ENCODE results near the gene ELF1. TPM values are rescaled to one million over a fixed set of nuclear protein-coding genes. Genes with fewer than 3 reads are reported as not detected.

The ELF1 gene
- total RNA-seq, 5 donors from 2014 or later (not counting 1 experiment from before 2014, with no cell fraction given): 133 to 221 (median 146) TPM

DNA sequence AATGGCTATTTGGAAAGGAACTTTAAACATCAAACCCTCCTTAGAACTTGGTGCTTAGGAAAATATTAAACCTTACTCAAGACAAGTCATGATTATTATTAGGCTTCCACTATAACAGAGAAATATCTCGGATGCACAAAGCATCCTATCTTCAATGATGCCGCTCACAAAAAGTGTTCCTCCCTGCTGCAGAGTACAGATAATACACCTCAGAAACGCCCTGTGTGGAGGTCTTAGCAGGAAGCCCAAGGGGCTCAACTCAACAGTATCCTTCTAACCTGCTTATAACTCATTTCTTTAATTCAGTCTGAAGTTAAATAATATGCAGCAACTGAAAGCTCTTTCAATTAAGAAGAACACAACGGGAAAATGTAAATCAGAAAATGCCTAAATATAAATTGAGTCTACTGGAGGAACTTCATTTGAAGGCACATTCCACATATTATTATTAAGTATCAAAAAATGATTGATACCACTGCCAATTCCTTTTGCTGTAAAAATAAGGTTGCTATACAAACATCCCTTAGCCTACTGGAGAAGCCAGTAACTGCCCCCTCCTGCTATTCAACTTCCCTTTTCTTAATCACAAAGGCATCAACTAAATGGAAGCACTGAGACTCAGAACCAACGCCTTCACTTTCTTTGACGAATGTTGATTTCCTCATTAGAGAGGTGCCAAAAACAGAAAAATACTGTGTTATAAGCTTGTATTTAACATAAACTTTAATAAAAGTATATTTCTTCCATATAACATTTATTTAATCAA, 12.0 kb downstream of the ELF1 start:
- Mint-ChIP-seq H3K4me1 (peaks cover 74 to 78% (median 77%) of the 10 kb centered on the region in 3 donors), H3K4me3 (peak overlapping the region; percentile 57 to 67 (median 62)), H3K27me3 (no peaks in the 10 kb centered on the region), H3K27ac (peak overlapping the region; percentile 89 to 90), H3K36me3 (peaks cover 14% of the 10 kb centered on the region), H3K9me3 (no peaks in the 10 kb centered on the region)
- DNase-seq (peak in 1 of 35 experiments; percentile 32), ATAC-seq (replicated peaks in 1 of 4) (no peak)
- ChIA-PET CTCF (interaction anchor here (1.4 to 1.5 kb wide), 2 partner anchors 13 to 48 kb away, joined by 3 to 9 read pairs; partner anchors contain the start of gene ELF1 (in 1 of the 2)), POLR2A (interaction anchor here in 1 of 2 donors (2.1 kb wide), 1 partner anchor 21 kb away, joined by 5 read pairs; no protein-coding TSS in a partner anchor)
- peaks cover 30 to 76% of the 10 kb centered on the region in 2 experiments for H3K4me1 ChIP-seq (ENCODE audit: control insufficient read depth in 1 of 2, extremely low read depth in 1 of 2, insufficient read depth in 2 of 2, low read length in 2 of 2)
- H3K27ac ChIP-seq (ENCODE audit: low read length): peak overlapping the region; percentile 67
- H3K27me3 ChIP-seq (replicated peaks in 1 of 2; ENCODE audit: control insufficient read depth in 2 of 2, extremely low read depth in 1 of 2, insufficient read depth in 2 of 2, low read length in 1 of 2): no peaks in the 10 kb centered on the region
- peaks cover 0 to 5% of the 10 kb centered on the region in 2 donors for H3K36me3 ChIP-seq (ENCODE audit: control insufficient read depth in 2 of 2, extremely low read depth in 1 of 2, insufficient read depth in 1 of 2, low read length in 1 of 2)
- no peaks in the 10 kb centered on the region for H3K9me3 ChIP-seq
- H3K4me3 ChIP-seq (ENCODE audit: control insufficient read depth in 1 of 2, extremely low read depth in 1 of 2, low read length in 1 of 2): peak overlapping the region in 1 of 2 donors; percentile 23
- 25% methylated on average over 2 of the region's 6 CpGs for WGBS (ENCODE audit: insufficient coverage)

DNA sequence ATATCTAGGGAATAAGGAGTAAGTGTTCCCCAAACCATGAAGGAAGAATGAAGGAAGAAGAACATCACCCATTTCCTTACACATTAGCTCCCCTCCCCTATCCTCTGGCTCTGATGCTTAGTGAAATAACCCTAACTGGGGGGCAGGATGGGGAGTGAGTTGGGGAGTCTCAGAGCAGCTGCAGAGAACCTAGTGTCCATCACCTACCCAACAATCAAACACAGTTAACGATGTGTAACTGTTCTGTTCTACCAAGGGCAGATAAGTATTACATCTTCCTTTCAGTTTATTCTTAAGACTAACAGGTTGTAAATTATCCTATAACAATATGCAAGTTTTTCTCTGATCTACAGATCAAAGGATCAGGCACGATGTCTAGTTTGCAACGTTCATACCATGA, 12.8 kb downstream of the ELF1 start:
- Histone ChIP-seq H3K27ac (ENCODE audit: low read length) (peak overlapping the region; percentile 67), H3K4me3 (ENCODE audit: control insufficient read depth in 1 of 2, extremely low read depth in 1 of 2, low read length in 1 of 2) (no peak overlapping the region), H3K27me3 (replicated peaks in 1 of 2; ENCODE audit: control insufficient read depth in 2 of 2, extremely low read depth in 1 of 2, insufficient read depth in 2 of 2, low read length in 1 of 2) (no peaks in the 10 kb centered on the region), H3K9me3 (no peaks in the 10 kb centered on the region), H3K4me1 (ENCODE audit: control insufficient read depth in 1 of 2, extremely low read depth in 1 of 2, insufficient read depth in 2 of 2, low read length in 2 of 2) (peaks cover 27 to 78% of the 10 kb centered on the region in 2 experiments), H3K36me3 (ENCODE audit: control insufficient read depth in 2 of 2, extremely low read depth in 1 of 2, insufficient read depth in 1 of 2, low read length in 1 of 2) (no peaks in the 10 kb centered on the region)
- DNase-seq (no peak), ATAC-seq (replicated peaks in 1 of 4) (no peak)
- ChIA-PET POLR2A (interaction anchor here in 1 of 2 donors (0.6 to 1.1 kb wide), 3 partner anchors 8 to 28 kb away, joined by 3 to 4 read pairs (median 3); partner anchors contain the start of gene ELF1), CTCF (interaction anchor here in 1 of 2 donors (0.7 to 2.1 kb wide), 7 partner anchors 8 to 32 kb away, joined by 3 to 7 read pairs (median 4); no protein-coding TSS in a partner anchor)
- Mint-ChIP-seq H3K4me3 (peak overlapping the region; percentile 42 to 68 (median 62)), H3K27me3 (no peaks in the 10 kb centered on the region), H3K36me3 (peaks cover 6% of the 10 kb centered on the region), H3K4me1 (peaks cover 74 to 78% (median 78%) of the 10 kb centered on the region in 3 donors), H3K9me3 (no peaks in the 10 kb centered on the region), H3K27ac (peak overlapping the region; percentile 91 to 94)
- WGBS (ENCODE audit: insufficient coverage): 17% methylated on average over 1 of the region's 3 CpGs

DNA sequence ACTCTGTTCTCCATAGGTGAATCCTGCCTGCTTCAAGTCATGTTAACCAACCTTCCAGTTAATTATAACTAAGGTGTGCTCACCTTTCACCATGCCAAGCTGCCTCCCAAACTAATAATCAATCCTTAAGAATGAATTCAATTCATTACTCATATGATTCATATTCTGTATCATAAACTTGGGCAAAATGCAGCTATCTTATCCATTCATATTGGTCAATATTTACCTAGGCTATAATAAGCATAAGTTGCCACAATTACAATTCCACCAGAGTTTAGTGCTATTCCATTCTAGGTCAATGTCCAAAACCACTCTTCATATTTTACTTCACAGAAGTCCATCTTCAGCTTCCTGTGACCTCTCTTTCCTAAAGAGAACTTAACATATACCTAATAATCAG, 13.4 kb downstream of the ELF1 start:
- H3K27me3 ChIP-seq (replicated peaks in 1 of 2; ENCODE audit: control insufficient read depth in 2 of 2, extremely low read depth in 1 of 2, insufficient read depth in 2 of 2, low read length in 1 of 2): no peaks in the 10 kb centered on the region
- Mint-ChIP-seq H3K27me3 (no peaks in the 10 kb centered on the region), H3K4me3 (peak overlapping the region; percentile 42 to 68 (median 62)), H3K27ac (peak overlapping the region; percentile 91 to 94), H3K4me1 (peaks cover 72 to 76% (median 74%) of the 10 kb centered on the region in 3 donors), H3K36me3 (peaks cover 4% of the 10 kb centered on the region), H3K9me3 (no peaks in the 10 kb centered on the region)
- CTCF ChIA-PET: interaction anchor here (0.5 to 2.1 kb wide), 8 partner anchors 9 to 279 kb away, joined by 3 to 7 read pairs (median 4); no protein-coding TSS in a partner anchor
- DNase-seq: no peak
- H3K4me1 ChIP-seq (ENCODE audit: control insufficient read depth in 1 of 2, extremely low read depth in 1 of 2, insufficient read depth in 2 of 2, low read length in 2 of 2): peaks cover 30 to 76% of the 10 kb centered on the region in 2 experiments
- H3K9me3 ChIP-seq: no peaks in the 10 kb centered on the region
- peak overlapping the region; percentile 67 for H3K27ac ChIP-seq (ENCODE audit: low read length)
- ATAC-seq (replicated peaks in 1 of 4): no peak
- no peaks in the 10 kb centered on the region for H3K36me3 ChIP-seq (ENCODE audit: control insufficient read depth in 2 of 2, extremely low read depth in 1 of 2, insufficient read depth in 1 of 2, low read length in 1 of 2)
- no peak overlapping the region for H3K4me3 ChIP-seq (ENCODE audit: control insufficient read depth in 1 of 2, extremely low read depth in 1 of 2, low read length in 1 of 2)
- POLR2A ChIA-PET: interaction anchor here in 1 of 2 donors (0.6 to 1.1 kb wide), 4 partner anchors 8 to 27 kb away, joined by 3 to 4 read pairs (median 3); partner anchors contain the start of gene ELF1

GRCh38 chr13:41004875-41005693, 14.0 kb downstream of the ELF1 start:
- peak overlapping the region; percentile 67 for H3K27ac ChIP-seq (ENCODE audit: low read length)
- peak in 3 of 35 experiments; percentile 14 to 74 (median 27) for DNase-seq
- Mint-ChIP-seq H3K4me3 (peak overlapping the region; percentile 42 to 68 (median 62)), H3K36me3 (peaks cover 4% of the 10 kb centered on the region), H3K9me3 (no peaks in the 10 kb centered on the region), H3K27ac (peak overlapping the region; percentile 91 to 94), H3K27me3 (no peaks in the 10 kb centered on the region), H3K4me1 (peaks cover 72 to 77% (median 72%) of the 10 kb centered on the region in 3 donors)
- WGBS (ENCODE audit: insufficient coverage): no CpG with 5 or more reads among the region's 4 CpGs
- no peaks in the 10 kb centered on the region for H3K27me3 ChIP-seq (replicated peaks in 1 of 2; ENCODE audit: control insufficient read depth in 2 of 2, extremely low read depth in 1 of 2, insufficient read depth in 2 of 2, low read length in 1 of 2)
- ChIA-PET CTCF (interaction anchor here (0.5 to 2.1 kb wide), 8 partner anchors 10 to 279 kb away, joined by 3 to 7 read pairs (median 4); partner anchors contain the start of gene ELF1 (in 1 of the 2)), POLR2A (interaction anchor here (0.6 to 1.1 kb wide), 6 partner anchors 9 to 21 kb away, joined by 3 read pairs; partner anchors contain the start of gene ELF1 (in 1 of the 2))
- H3K36me3 ChIP-seq (ENCODE audit: control insufficient read depth in 2 of 2, extremely low read depth in 1 of 2, insufficient read depth in 1 of 2, low read length in 1 of 2): no peaks in the 10 kb centered on the region
- H3K4me1 ChIP-seq (ENCODE audit: control insufficient read depth in 1 of 2, extremely low read depth in 1 of 2, insufficient read depth in 2 of 2, low read length in 2 of 2): peaks cover 30 to 75% of the 10 kb centered on the region in 2 experiments
- ATAC-seq (replicated peaks in 1 of 4): peak; percentile 90 to 93 (median 90)
- H3K9me3 ChIP-seq: no peaks in the 10 kb centered on the region
- H3K4me3 ChIP-seq (ENCODE audit: control insufficient read depth in 1 of 2, extremely low read depth in 1 of 2, low read length in 1 of 2): peak overlapping the region in 1 of 2 donors; percentile 13

DNA sequence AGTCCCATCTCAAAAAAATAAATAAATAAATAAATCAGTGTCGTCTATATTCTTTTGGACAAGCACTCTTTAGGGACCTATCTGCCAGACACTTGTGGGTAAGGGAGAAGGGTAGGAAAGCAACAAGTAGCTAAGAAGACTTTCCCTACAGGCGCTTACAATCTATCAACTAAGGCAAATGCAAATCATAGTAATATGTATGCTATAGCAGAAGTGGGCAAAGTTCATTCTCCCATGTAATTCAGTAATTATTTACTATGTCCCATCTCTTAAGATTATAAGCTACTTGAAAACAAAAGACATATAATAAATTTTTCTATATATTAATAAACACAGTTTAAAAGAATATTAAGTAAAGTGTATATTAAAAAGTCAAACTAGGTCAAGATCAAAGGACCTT, 16.5 kb downstream of the ELF1 start:
- peak overlapping the region in 1 of 2 donors; percentile 90 for H3K27ac Mint-ChIP-seq
- no peaks in the 10 kb centered on the region for H3K27me3 Mint-ChIP-seq
- no peaks in the 10 kb centered on the region for H3K27me3 ChIP-seq (replicated peaks in 1 of 2; ENCODE audit: control insufficient read depth in 2 of 2, extremely low read depth in 1 of 2, insufficient read depth in 2 of 2, low read length in 1 of 2)
- ATAC-seq (replicated peaks in 1 of 4) (no peak), DNase-seq (no peak)
- no peak overlapping the region for H3K4me3 Mint-ChIP-seq
- ChIA-PET CTCF (interaction anchor here (0.5 to 1.6 kb wide), 10 partner anchors 9 to 1222 kb away, joined by 3 to 7 read pairs (median 3); no protein-coding TSS in a partner anchor), POLR2A (interaction anchor here (0.6 to 2.0 kb wide), 14 partner anchors 7 to 53 kb away, joined by 3 to 16 read pairs (median 6); no protein-coding TSS in a partner anchor)
- no peak overlapping the region for H3K4me3 ChIP-seq (ENCODE audit: control insufficient read depth in 1 of 2, extremely low read depth in 1 of 2, low read length in 1 of 2)
- peak overlapping the region; percentile 44 for H3K27ac ChIP-seq (ENCODE audit: low read length)
- H3K4me1 Mint-ChIP-seq: peaks cover 77 to 83% (median 77%) of the 10 kb centered on the region in 3 donors
- H3K36me3 Mint-ChIP-seq: peaks cover 14% of the 10 kb centered on the region
- no peaks in the 10 kb centered on the region for H3K9me3 ChIP-seq
- no CpG with 5 or more reads among the region's 2 CpGs for WGBS (ENCODE audit: insufficient coverage)
- H3K9me3 Mint-ChIP-seq: no peaks in the 10 kb centered on the region
- peaks cover 29 to 68% of the 10 kb centered on the region in 2 experiments for H3K4me1 ChIP-seq (ENCODE audit: control insufficient read depth in 1 of 2, extremely low read depth in 1 of 2, insufficient read depth in 2 of 2, low read length in 2 of 2)
- H3K36me3 ChIP-seq (ENCODE audit: control insufficient read depth in 2 of 2, extremely low read depth in 1 of 2, insufficient read depth in 1 of 2, low read length in 1 of 2): peaks cover 0 to 3% of the 10 kb centered on the region in 2 donors
